ENCODE measurements around the gene EPM2AIP1.

- TF ChIP-seq, protein P1, sequence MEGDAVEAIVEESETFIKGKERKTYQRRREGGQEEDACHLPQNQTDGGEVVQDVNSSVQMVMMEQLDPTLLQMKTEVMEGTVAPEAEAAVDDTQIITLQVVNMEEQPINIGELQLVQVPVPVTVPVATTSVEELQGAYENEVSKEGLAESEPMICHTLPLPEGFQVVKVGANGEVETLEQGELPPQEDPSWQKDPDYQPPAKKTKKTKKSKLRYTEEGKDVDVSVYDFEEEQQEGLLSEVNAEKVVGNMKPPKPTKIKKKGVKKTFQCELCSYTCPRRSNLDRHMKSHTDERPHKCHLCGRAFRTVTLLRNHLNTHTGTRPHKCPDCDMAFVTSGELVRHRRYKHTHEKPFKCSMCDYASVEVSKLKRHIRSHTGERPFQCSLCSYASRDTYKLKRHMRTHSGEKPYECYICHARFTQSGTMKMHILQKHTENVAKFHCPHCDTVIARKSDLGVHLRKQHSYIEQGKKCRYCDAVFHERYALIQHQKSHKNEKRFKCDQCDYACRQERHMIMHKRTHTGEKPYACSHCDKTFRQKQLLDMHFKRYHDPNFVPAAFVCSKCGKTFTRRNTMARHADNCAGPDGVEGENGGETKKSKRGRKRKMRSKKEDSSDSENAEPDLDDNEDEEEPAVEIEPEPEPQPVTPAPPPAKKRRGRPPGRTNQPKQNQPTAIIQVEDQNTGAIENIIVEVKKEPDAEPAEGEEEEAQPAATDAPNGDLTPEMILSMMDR (IDR thresholded peaks at IDR 0.05): no peak
- no peak for TF ChIP-seq ZFX (IDR thresholded peaks at IDR 0.05; ENCODE audit: borderline replicate concordance)
These were observed 47.5 kb downstream of the EPM2AIP1 start for GRCh38 chr3:36945333-36945980.
